GM20000 (cell line): Measurements from ENCODE around the gene TRIM33.
"Not testable (repeated sequence)": the region's sequence is repeated elsewhere in the genome, so short reads cannot be mapped to it uniquely, and the experiment has no call there.

Experiments used
- DNase-seq: peaks from one replicate; pipeline ENCODE4 v3.0.0; 2012; ENCODE audit warnings: low spot score
- TF ChIP-seq, protein P1 (sequence below): IDR thresholded peaks from 2 replicates; pipeline ENCODE4 v1.5.1; 2012; ENCODE audit warnings: mild to moderate bottlenecking, control low read depth; ENCODE audit errors: extremely low read depth, missing control alignments

The TRIM33 gene

DNA sequence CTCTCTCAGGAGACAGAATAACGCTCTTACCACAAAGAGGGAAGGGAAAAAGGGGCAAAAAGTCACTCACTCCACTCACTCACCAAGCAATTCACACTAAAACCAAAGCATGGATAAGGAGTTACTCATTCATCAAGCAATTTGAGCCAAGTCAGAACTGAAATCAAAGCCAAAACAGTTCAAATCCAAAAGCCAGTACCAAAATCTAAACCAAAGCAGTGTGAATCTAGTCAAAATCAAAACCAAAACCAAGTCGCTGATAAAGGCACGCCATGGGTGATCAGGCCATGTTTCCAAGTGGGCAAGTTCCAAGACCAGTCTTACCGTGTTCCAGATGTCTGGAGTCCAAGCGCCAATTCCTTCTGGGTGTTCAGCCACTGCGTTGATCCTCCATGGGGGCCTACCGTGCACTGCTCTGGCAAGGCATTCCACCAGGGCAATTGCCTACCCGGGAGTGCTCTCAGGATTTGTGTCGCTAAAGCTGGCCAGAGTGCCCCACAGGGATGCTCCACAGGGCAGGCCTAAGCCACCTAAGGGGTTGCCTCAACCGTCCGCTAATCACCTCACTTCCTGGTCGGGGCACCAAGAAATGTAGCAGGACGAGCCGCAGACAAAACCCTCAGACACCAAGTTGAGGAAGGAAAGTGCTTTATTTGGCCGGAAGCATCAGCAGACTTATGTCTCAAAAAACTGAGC lies 142.3 kb downstream of the TRIM33 start:
- no peak for DNase-seq
- TF ChIP-seq, protein P1, sequence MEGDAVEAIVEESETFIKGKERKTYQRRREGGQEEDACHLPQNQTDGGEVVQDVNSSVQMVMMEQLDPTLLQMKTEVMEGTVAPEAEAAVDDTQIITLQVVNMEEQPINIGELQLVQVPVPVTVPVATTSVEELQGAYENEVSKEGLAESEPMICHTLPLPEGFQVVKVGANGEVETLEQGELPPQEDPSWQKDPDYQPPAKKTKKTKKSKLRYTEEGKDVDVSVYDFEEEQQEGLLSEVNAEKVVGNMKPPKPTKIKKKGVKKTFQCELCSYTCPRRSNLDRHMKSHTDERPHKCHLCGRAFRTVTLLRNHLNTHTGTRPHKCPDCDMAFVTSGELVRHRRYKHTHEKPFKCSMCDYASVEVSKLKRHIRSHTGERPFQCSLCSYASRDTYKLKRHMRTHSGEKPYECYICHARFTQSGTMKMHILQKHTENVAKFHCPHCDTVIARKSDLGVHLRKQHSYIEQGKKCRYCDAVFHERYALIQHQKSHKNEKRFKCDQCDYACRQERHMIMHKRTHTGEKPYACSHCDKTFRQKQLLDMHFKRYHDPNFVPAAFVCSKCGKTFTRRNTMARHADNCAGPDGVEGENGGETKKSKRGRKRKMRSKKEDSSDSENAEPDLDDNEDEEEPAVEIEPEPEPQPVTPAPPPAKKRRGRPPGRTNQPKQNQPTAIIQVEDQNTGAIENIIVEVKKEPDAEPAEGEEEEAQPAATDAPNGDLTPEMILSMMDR: no peak

DNA sequence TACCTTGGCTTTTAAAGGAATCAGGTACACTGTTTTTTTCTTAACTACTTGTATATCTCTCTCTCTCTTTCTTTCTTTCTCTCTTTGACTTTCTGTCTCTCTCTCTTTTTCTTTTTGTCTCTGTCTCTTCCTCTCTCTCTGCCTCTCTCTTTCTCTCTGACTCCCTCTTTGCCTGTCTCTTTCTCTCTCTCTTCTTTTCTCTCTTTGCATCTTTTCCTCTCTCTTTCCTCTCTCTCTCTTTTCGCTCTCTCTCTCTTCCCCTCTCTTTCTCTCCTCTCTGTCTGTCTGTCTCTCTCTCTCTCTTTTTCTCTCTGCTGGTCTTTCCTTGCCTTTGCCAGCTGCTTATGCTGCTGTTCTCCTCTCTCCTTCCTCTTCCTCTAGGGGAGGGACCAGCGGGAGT lies 143.2 kb downstream of the TRIM33 start:
- TF ChIP-seq, protein P1: no peak
- no peak for DNase-seq

DNA sequence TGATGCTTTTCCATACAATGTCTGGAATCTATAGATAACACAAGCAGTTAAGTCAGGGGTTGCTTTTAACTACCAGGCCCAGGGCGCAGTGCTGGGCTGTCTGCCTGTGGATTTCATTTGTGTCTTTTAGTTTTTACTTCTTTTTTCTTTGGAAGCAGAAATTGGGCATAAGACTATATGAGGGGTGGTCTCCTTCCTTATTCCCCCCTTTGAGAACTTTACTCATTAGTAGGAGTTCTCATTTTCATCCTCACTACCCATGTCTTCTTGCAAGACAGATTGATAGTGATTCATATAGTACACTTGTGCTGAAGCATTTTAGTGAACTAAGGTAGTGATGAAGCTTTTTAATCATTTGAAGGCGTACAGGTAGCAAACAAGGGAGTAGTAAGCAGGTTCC lies 147.8 kb downstream of the TRIM33 start:
- not testable (repeated sequence) for DNase-seq

DNA sequence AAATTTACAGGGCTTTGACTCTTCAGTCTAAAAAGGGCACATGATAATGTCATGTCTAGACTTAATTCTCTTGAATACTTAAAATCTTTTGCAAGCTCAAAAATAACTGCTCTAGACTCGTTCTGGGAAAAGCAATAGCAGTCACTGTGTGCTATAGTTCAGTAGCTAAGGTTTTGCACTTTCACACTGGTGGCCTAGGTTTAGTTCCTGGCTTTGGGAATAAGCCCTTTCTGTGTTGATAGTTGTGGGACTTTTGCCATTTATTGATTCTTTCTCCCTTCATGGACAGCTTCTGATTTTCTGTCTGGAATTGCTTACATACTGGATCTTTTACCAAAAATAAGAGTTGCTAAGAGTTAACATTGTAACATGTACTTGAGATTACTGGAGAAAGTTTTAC lies 151.2 kb downstream of the TRIM33 start:
- DNase-seq: no peak
- TF ChIP-seq, protein P1: no peak

DNA sequence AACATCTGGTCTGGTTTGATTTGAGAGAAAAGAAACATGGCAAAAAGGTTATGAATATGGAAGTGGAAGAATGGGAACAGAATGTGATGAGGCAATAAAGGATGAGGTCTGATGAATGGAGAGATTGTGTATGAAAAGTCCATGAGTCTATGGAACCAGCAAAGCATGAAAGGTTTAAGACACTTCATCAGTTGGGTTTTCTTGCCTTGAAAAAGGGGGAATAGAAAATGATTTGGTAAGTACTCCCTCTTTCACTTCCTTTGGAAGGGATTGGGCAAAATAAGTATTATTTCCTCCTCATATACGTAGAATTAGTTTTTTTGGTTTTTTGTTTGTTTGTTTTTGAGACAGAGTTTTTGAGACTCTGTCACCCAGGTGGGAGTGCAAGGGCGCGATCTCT lies 155.8 kb downstream of the TRIM33 start:
- TF ChIP-seq, protein P1: no peak
- DNase-seq: no peak

DNA sequence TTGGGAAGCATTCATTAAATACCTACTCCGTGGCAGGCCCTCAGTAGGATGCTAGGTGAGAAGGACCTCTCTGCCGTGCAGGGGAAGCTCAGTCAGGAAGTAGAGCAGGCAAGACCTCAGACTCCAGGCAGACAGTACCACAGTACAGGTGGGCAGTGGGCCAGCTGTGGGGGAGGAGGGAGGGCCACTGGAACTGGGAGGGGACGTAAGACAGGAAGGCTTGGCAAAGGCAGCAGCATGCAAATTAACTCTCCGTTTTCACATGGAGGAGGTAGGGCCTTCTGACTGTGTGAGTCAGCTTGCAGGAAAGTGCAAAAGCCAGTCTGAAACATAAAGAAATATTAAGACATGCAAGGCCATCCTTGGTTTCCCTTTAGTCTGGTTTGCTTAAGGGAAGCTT lies 157.7 kb downstream of the TRIM33 start:
- TF ChIP-seq, protein P1: no peak
- no peak for DNase-seq

DNA sequence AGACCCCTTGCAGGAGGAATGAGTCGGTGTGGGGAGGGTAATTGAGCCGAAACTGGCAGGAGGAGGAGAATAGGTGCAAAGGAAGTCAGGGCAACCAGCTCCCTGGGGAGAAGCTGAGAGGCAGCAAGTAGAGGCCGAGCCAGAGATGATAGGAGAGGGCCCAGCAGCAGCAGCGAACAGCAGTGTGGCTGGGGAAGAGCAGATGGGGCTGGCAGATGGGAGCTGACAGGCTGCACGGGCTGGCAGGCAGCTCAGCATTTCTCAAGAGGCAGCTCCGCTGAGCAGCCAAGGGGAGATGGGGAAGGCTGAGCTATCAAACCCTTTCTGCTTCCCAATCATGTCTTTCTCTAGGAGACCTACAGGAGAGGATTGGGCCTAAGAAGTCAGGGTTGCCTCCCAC lies 158.2 kb downstream of the TRIM33 start:
- DNase-seq: no peak

More for the DNA sequence above, 158.2 kb downstream of the TRIM33 start:
- TF ChIP-seq, protein P1: no peak
